Activated T-helper 17 cell treated with anti-CD3 and anti-CD28 coated beads, Interleukin-2, amount 50 U/mL, for 72 hours (primary cell): ENCODE results near the gene UCN2. TPM values are rescaled to one million over a fixed set of nuclear protein-coding genes. Genes with fewer than 3 reads are reported as not detected.

ENCODE experiments used
- ATAC-seq: fragments of 150-1000 bp; cut with Tn5 transposase; replicated peaks from 2 replicates; pipeline ENCODE4 v1.10.0; 2021; ENCODE audit warnings: mild to moderate bottlenecking, moderate library complexity
- H3K27ac Mint-ChIP-seq: one replicate; pipeline ENCODE4 v1.8.0; 2022; ENCODE audit warnings: mixed read lengths
- H3K27me3 Mint-ChIP-seq: one replicate; pipeline ENCODE4 v1.8.0; 2022; ENCODE audit warnings: mixed read lengths
- H3K36me3 Mint-ChIP-seq: one replicate; pipeline ENCODE4 v1.8.0; 2022; ENCODE audit warnings: low read depth, mild to moderate bottlenecking, mixed read lengths
- H3K4me1 Mint-ChIP-seq: one replicate; pipeline ENCODE4 v1.8.0; 2022; ENCODE audit warnings: mixed read lengths
- H3K4me3 Mint-ChIP-seq: one replicate; pipeline ENCODE4 v1.8.0; 2022; ENCODE audit warnings: mild to moderate bottlenecking, mixed read lengths
- H3K9me3 Mint-ChIP-seq: one replicate; pipeline ENCODE4 v1.8.0; 2022; ENCODE audit warnings: mixed read lengths
- total RNA-seq, 2 donors: library from RNA; stranded (reverse); gene quantifications; one replicate each; pipeline ENCODE4 v1.2.3, GENCODE V29; 2022

Gene UCN2
- total RNA-seq, 2 donors from 2014 or later, result 0.34 TPM; not detected in 1

DNA sequence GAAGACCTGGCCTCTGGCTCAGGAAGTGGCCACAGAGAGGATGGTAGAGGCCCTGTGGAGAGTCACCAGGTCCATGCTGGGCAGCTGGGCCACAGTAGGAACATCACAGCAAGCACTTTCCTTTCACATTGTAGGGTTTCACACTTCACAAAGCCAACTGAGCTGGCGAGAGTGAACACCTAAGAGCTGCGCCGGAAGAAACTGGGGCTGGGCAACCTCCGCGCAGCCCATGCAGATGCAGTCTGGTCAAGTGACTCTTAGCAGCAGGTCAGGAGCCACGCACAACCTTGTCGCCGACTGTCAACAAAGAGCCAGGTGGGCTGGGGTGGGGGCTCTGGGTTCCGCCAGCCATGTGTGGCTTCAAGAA, 44.3 kb downstream of the UCN2 start:
- H3K27ac Mint-ChIP-seq, result no peak overlapping the region
- H3K36me3 Mint-ChIP-seq, result peaks cover 61% of the 10 kb centered on the region
- peaks cover 26% of the 10 kb centered on the region for H3K4me1 Mint-ChIP-seq
- ATAC-seq, result peak; percentile 4
- H3K9me3 Mint-ChIP-seq, result no peaks in the 10 kb centered on the region
- H3K27me3 Mint-ChIP-seq, result no peaks in the 10 kb centered on the region
- H3K4me3 Mint-ChIP-seq, result no peak overlapping the region

DNA sequence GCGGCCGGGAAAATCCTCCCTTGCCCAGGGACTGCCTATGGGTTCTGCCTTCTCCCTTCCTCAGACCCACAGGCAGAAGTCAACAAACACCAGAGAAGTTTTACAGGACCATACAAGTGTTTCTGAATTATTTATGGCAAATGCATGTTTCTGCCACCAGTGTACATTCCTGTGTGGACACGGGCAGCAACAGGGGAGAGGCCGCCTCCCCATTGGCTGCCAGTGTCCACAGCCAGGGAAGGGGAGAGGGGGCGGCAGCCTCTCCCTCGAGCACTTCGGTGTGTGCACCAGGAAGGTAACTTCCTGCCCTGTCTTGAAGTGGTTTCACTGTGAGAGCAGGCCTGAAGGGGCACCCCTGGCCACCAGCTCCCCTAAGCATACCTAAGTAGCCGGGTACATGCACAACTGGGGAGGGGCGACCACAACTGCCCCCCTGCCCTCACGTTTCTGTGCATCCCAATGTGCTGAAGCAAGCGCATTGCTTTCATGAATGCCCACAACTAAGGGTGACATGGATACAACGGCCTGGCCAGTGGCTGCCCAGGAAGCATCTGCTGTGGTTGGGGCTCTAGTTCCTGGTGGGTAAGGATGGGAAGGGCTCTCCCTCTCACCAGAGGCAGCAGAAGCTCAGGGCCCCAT, 44.8 kb downstream of the UCN2 start:
- Mint-ChIP-seq H3K4me3 (no peak overlapping the region), H3K27ac (peak overlapping the region; percentile 37), H3K36me3 (peaks cover 61% of the 10 kb centered on the region), H3K9me3 (no peaks in the 10 kb centered on the region), H3K27me3 (no peaks in the 10 kb centered on the region), H3K4me1 (peaks cover 26% of the 10 kb centered on the region)
- peak; percentile 7 for ATAC-seq

DNA sequence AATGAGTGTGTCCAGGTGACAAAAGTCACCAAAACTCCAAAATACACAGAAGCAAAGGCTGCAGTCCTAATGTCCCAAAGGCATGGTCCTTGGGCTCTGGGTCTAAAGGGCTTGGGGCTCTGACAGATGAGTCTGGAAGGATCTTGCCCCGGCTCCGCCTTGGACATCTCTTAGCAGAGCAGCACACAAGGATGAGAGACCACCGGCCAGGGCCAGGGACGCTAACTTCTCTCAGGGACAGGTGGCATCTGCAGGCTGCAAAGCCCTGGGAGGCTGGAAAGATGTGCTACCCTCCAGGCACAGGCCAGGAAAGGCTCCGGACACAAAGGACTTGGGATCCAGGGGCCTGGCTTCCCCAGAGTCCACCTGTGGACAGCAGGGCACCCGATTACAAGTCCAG, 45.5 kb downstream of the UCN2 start:
- Mint-ChIP-seq H3K36me3 (peaks cover 55% of the 10 kb centered on the region), H3K27me3 (no peaks in the 10 kb centered on the region), H3K9me3 (no peaks in the 10 kb centered on the region), H3K27ac (peak overlapping the region; percentile 65), H3K4me3 (no peak overlapping the region), H3K4me1 (peaks cover 26% of the 10 kb centered on the region)
- ATAC-seq, result no peak

DNA sequence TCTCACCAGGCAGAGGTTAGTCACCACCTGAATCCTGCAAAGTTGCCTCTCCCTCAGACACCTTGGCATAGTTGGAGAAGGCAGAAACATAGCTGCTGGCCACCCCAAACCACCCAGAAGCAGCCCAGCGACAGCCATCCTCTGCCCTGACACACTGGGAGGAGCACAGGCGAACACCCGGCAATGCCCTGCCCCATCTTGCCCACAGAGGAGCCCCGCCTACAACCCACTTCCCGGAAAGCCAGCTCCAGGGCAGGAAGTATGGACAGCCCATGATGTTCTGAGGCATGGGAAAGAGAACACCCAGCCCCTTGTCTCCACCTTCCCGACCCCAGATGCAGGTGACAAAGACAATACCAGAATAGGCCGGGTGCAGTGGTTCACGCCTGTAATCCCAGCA, 47.0 kb downstream of the UCN2 start:
- H3K27ac Mint-ChIP-seq, result peak overlapping the region; percentile 65
- H3K27me3 Mint-ChIP-seq, result no peaks in the 10 kb centered on the region
- ATAC-seq, result peak; percentile 13
- H3K36me3 Mint-ChIP-seq, result peaks cover 47% of the 10 kb centered on the region
- peak overlapping the region; percentile 31 for H3K4me3 Mint-ChIP-seq
- peaks cover 26% of the 10 kb centered on the region for H3K4me1 Mint-ChIP-seq
- H3K9me3 Mint-ChIP-seq, result no peaks in the 10 kb centered on the region

DNA sequence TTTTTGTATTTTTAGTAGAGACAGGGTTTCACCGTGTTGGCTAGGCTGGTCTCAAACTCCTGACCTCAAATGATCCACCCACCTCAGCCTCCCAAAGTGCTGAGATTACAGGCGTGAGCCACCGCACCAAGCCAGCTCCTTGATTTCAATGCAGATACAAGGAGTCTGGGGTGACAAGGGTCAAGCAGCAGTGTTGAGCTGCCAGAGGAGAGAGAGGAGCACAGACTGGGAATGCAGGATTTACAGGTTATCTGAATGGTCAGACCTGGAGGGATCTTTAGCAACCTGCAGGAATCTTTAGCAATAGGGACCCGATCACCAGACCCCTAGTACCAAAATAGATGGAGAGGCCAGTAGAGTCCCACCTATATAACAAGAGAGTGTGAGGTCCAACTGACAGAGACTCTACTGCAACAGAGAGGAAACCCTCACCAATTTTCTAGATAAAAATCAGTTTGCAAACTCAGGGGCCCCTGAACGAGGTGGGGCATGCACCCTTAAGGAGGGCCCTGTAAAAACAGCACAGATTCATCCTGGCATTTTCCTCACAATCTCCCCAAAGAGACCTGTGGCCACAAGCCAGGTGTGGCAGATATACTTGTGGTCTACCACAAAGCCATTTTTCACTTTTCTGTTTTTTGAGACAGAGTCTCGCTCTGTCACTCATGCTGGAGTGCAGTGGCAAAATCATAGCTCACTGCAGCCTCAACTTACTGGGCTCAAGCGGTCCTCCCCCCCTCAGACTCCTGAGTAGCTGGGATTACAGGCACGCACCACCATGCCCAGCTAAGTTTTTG, 49.0 kb downstream of the UCN2 start:
- no peak overlapping the region for H3K27ac Mint-ChIP-seq

More for the DNA sequence above, 49.0 kb downstream of the UCN2 start:
- no peaks in the 10 kb centered on the region for H3K27me3 Mint-ChIP-seq
- peak; percentile 45 for ATAC-seq
- H3K4me1 Mint-ChIP-seq, result peaks cover 28% of the 10 kb centered on the region
- peak overlapping the region; percentile 30 for H3K4me3 Mint-ChIP-seq
- no peaks in the 10 kb centered on the region for H3K9me3 Mint-ChIP-seq
- H3K36me3 Mint-ChIP-seq, result peaks cover 30% of the 10 kb centered on the region

Other genes starting within 250 kb of the UCN2 start
- not detected for gene SPINK8, start 230.1 kb downstream of the UCN2 start, total RNA-seq
- gene FBXW12, start 191.6 kb downstream of the UCN2 start, total RNA-seq, result not detected
- gene PLXNB1, start 133.7 kb downstream of the UCN2 start, total RNA-seq, result 1 to 10 TPM; 3.5 to 3.8 TPM
- 10 to 100 TPM; 15.5 to 28.4 TPM for gene CCDC51, start 123.7 kb downstream of the UCN2 start, total RNA-seq
- gene TMA7, start 123.5 kb downstream of the UCN2 start, total RNA-seq, result 100 to 1,000 TPM; 181 to 328 TPM
- gene ATRIP, start 117.0 kb downstream of the UCN2 start, total RNA-seq, result 10 to 100 TPM; 10.5 to 14.9 TPM
- 100 to 1,000 TPM; 112 to 113 TPM for gene SHISA5, start 59.6 kb downstream of the UCN2 start, total RNA-seq
- gene PFKFB4, start 7.0 kb downstream of the UCN2 start, total RNA-seq, result 100 to 1,000 TPM in 1 of 2 donors, 10 to 100 TPM in 1; 52.5 to 277 TPM
- gene COL7A1, start 31.5 kb upstream of the UCN2 start, total RNA-seq, result 1 to 10 TPM; 6.1 to 6.3 TPM
- 100 to 1,000 TPM; 177 to 269 TPM for gene UQCRC1, start 45.9 kb upstream of the UCN2 start, total RNA-seq
- gene TMEM89, start 58.0 kb upstream of the UCN2 start, total RNA-seq, result 1 to 10 TPM; 1.0 to 1.1 TPM
- 10 to 100 TPM; 34.9 to 37.6 TPM for gene SLC26A6, start 71.7 kb upstream of the UCN2 start, total RNA-seq
- 10 to 100 TPM; 20.3 to 27.1 TPM for gene CELSR3, start 99.1 kb upstream of the UCN2 start, total RNA-seq
- 100 to 1,000 TPM in 1 of 2 donors, 10 to 100 TPM in 1; 58.0 to 110 TPM for gene NCKIPSD, start 122.1 kb upstream of the UCN2 start, total RNA-seq
- 10 to 100 TPM; 43.4 to 51.1 TPM for gene IP6K2, start 153.4 kb upstream of the UCN2 start, total RNA-seq